ENCODE results near the gene MAD2L1.

Gene MAD2L1

GRCh38 chr4:120049732-120050494, 16.7 kb downstream of the MAD2L1 start:
- no peak for TF ChIP-seq POLR2A (IDR thresholded peaks at IDR 0.05; ENCODE audit: low read depth, low read length)
- FAIRE-seq (peak; percentile 92), DNase-seq (ENCODE audit: insufficient read length, low spot score) (no peak)

DNA sequence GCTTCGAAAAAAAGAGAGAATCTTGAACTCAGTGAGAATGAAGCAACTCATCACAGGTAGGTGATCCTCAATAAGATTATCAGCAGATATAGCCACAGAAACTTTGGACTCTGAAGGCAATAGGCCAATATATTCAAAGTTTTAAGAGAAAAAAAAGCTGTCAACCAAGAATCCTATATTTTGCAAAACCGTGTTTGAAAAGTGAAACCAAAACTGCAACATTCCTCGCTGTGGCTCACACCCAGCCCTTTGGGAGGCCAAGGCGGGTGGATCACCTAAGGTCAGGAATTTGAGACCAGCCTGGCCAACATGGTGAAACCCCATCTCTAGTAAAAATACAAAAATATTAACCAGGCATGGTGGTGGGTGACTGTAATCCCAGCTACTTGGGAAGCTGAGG, 22.8 kb downstream of the MAD2L1 start:
- DNase-seq (ENCODE audit: insufficient read length, low spot score) = no peak
- FAIRE-seq = no peak
- no peak for TF ChIP-seq POLR2A (IDR thresholded peaks at IDR 0.05; ENCODE audit: low read depth, low read length)

GRCh38 chr4:120037411-120037810, 29.2 kb downstream of the MAD2L1 start:
- FAIRE-seq (no peak), DNase-seq (ENCODE audit: insufficient read length, low spot score) (no peak)
- TF ChIP-seq POLR2A (IDR thresholded peaks at IDR 0.05; ENCODE audit: low read depth, low read length) = no peak

DNA sequence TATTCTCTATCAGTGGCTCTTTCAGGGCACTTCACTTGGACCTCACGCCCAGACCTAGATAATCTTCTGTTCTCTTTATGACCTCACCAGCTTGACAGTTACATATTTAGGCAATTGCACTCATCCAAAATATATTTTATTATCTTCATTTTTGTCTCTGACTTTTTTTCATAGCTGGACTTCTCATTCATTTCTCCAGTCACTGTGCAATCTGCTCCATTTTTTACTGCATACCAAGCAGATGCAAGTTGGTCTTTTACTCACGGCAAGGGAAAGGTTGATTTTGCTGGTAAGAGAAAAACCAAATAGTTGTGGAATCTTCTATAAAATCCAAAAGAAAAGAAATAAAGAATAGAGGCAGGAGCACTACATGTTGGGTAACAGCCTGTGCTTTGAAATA, 31.7 kb downstream of the MAD2L1 start:
- FAIRE-seq (no peak), DNase-seq (ENCODE audit: insufficient read length, low spot score) (no peak)
- TF ChIP-seq POLR2A (IDR thresholded peaks at IDR 0.05; ENCODE audit: low read depth, low read length) = no peak

GRCh38 chr4:120026853-120027252, 39.8 kb downstream of the MAD2L1 start:
- DNase-seq (ENCODE audit: insufficient read length, low spot score) = no peak
- no peak for FAIRE-seq
- TF ChIP-seq POLR2A (IDR thresholded peaks at IDR 0.05; ENCODE audit: low read depth, low read length) = no peak

DNA sequence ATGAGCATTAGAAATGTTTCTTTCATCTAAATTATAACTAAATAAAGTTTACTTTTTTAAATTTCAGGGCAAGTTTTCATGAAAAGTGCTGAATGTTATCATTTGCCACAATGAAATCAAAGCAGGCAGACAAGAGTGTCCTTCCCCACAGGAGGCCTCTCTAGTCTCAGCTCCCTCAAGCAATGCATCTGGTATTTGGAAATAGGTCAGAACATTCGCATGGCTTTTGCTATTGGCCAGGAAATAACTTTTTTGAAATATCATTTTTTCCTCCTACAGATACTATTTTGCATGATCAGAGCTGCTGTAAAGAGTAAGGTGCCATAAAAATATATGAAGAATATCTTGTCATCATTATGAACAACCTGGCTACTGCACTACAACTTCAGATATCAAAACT, 41.1 kb downstream of the MAD2L1 start:
- FAIRE-seq = no peak
- no peak for DNase-seq (ENCODE audit: insufficient read length, low spot score)
- TF ChIP-seq POLR2A (IDR thresholded peaks at IDR 0.05; ENCODE audit: low read depth, low read length) = no peak

- DNase-seq (ENCODE audit: insufficient read length, low spot score) (no peak), FAIRE-seq (no peak)
- no peak for TF ChIP-seq POLR2A (IDR thresholded peaks at IDR 0.05; ENCODE audit: low read depth, low read length)
Measured at GRCh38 chr4:120018786-120019185, 47.9 kb downstream of the MAD2L1 start.

- FAIRE-seq (no peak), DNase-seq (ENCODE audit: insufficient read length, low spot score) (no peak)
- no peak for TF ChIP-seq POLR2A (IDR thresholded peaks at IDR 0.05; ENCODE audit: low read depth, low read length)
Measured at GRCh38 chr4:120017939-120018692, 48.5 kb downstream of the MAD2L1 start.

DNA sequence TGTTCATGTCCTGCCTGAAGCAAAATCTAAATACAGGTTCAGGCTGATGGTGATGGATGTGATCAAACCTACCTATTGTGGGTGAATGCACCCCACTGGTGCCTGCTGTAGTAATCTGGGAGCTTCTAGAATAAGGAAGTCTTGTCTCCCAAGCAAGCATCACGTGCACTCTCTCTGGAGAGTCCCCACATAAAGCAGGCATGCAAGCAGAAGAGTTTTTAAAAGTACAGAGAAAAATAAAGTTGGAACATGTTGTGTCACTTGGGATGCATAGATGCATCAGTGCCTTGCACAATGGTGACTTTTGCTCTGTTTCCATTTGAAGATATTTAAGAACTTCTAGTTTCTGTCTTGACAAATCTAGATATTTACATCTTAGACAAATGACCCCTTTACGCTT, 54.9 kb downstream of the MAD2L1 start:
- TF ChIP-seq POLR2A (IDR thresholded peaks at IDR 0.05; ENCODE audit: low read depth, low read length) = no peak
- DNase-seq (ENCODE audit: insufficient read length, low spot score) (no peak), FAIRE-seq (no peak)

GRCh38 chr4:120010646-120011045, 56.0 kb downstream of the MAD2L1 start:
- FAIRE-seq (no peak), DNase-seq (ENCODE audit: insufficient read length, low spot score) (no peak)

DNA sequence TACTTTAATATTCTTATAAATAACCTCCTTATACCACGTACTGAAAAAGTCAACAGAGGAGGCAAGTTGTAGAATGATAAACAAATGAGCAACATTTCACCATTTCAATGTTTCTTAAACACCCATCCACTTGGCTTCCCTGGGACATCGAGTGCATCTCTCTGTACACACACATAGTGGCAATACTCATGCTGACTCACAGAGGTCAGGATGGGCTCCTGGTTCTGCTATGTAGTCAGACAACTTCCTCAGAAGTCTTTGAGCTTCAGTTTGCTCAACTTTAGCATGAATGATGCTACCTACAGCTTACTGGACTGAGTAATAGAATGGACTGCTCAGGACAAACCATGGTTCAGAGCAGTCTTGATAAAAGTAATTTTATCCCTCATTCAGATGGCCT, 56.9 kb downstream of the MAD2L1 start:
- DNase-seq (ENCODE audit: insufficient read length, low spot score) = no peak
- no peak for TF ChIP-seq POLR2A (IDR thresholded peaks at IDR 0.05; ENCODE audit: low read depth, low read length)
- FAIRE-seq = no peak

More at GRCh38 chr4:120010646-120011045, 56.0 kb downstream of the MAD2L1 start:
- no peak for TF ChIP-seq POLR2A (IDR thresholded peaks at IDR 0.05; ENCODE audit: low read depth, low read length)

DNA sequence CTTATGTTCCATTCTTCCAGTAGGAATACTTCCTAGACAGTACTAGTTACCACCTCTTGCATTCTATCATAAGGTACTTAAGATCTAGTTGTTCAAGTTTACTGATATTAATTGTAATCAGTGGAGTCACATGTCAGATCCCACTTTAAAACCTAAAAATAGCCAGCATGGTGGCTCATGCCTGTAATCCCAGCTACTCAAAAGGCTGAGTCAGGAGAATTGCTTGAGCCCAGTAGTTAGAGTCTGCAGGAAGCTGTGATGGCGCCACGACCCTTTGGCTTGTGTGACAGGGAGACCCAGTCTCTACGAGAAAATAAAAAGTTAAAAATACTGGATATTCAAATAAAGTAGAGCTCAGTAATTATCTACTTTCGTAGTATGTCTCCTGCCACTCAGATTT, 57.7 kb downstream of the MAD2L1 start:
- no peak for TF ChIP-seq POLR2A (IDR thresholded peaks at IDR 0.05; ENCODE audit: low read depth, low read length)
- DNase-seq (ENCODE audit: insufficient read length, low spot score) = no peak
- no peak for FAIRE-seq

DNA sequence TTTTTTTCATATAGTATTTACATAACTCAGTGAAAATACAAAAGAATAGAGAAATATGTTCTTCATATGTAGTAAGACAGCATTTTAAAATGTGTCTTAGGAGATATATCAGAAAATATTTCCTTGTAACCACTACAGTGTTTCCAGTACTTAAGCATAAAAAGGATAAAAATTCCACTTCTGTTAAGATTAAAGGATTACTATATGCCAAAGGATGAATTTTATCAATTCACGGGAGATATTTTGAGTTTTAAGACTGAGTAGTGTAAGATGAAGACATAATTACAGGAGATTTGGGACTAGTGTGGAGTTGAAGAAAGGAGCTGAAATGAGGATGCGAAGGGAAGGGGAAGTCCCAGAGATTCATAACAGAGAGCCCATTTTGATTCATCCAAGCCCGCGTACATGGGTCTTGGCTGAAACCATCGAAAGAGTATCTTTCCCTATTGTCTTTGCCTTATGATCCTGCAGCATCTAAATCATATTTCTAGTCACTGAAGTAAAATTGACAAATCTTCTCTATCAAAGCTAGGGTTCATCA, 58.7 kb downstream of the MAD2L1 start:
- FAIRE-seq (no peak), DNase-seq (ENCODE audit: insufficient read length, low spot score) (no peak)
- TF ChIP-seq POLR2A (IDR thresholded peaks at IDR 0.05; ENCODE audit: low read depth, low read length) = no peak

GRCh38 chr4:120007191-120007871, 59.3 kb downstream of the MAD2L1 start:
- no peak for FAIRE-seq
- no peak for TF ChIP-seq POLR2A (IDR thresholded peaks at IDR 0.05; ENCODE audit: low read depth, low read length)
- no peak for DNase-seq (ENCODE audit: insufficient read length, low spot score)
